Measurements from ENCODE around the gene PSPC1.
"Not testable (repeated sequence)": the region's sequence is repeated elsewhere in the genome, so short reads cannot be mapped to it uniquely, and the experiment has no call there.

Gene PSPC1

DNA sequence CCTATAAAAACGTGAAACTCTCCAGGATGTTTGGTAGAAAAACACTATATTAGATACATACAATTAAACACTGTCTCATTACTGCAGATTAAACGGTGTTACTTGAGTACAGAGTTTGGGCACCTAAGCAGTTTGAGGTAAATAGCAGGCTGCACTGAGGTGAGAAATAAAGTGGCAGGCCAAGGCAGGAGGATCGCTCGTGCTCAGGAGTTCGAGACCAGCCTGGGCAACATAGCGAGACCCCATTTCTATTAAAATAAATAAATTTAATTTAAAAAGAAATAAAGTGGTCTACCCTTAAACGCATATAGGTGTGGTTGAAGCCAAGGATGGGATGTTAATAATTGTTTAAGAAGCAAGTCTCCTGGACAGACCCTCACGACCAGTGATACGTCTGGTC lies 1.2 kb downstream of the PSPC1 start:
- TF ChIP-seq, protein P1, sequence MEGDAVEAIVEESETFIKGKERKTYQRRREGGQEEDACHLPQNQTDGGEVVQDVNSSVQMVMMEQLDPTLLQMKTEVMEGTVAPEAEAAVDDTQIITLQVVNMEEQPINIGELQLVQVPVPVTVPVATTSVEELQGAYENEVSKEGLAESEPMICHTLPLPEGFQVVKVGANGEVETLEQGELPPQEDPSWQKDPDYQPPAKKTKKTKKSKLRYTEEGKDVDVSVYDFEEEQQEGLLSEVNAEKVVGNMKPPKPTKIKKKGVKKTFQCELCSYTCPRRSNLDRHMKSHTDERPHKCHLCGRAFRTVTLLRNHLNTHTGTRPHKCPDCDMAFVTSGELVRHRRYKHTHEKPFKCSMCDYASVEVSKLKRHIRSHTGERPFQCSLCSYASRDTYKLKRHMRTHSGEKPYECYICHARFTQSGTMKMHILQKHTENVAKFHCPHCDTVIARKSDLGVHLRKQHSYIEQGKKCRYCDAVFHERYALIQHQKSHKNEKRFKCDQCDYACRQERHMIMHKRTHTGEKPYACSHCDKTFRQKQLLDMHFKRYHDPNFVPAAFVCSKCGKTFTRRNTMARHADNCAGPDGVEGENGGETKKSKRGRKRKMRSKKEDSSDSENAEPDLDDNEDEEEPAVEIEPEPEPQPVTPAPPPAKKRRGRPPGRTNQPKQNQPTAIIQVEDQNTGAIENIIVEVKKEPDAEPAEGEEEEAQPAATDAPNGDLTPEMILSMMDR (IDR thresholded peaks at IDR 0.05; ENCODE audit: low read depth, low read length) = no peak
- no peak for DNase-seq (ENCODE audit: low read depth in 2 of 2)
- peak overlapping the region; percentile 73 to 92 for H3K4me3 ChIP-seq (replicated peaks in 1 of 2; ENCODE audit: low read depth in 2 of 2, low read length in 2 of 2)

DNA sequence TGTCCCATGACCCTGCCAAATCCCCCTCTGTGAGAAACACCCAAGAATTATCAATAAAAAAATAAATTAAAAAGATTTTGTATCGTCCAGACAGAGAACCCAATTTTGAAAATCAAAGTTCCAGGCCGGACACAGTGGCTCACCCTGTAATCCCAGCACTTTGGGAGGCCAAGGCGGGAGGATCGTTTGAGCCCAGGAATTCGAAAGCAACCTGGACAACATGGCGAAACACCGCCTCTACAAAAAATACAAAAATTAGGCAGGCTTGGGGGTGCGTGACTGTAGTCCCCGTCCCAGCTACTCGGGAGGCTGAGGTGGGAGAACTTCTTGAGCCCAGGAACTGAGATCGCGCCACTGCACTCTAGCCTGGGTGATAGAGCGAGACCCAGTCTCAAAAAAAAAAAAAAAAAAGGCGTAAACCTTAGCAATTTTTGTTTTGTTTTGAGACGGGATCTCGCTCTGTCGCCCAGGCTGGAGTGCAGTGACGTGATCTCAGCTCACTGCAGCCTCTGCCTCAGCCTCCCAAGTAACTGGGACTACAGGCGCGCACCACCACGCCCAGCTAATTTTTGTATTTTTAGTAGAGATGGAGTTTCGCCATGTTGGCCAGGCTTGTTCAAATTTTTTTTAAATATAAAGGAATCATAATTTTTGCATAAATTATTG lies 1.9 kb downstream of the PSPC1 start:
- H3K4me3 ChIP-seq (replicated peaks in 1 of 2; ENCODE audit: low read depth in 2 of 2, low read length in 2 of 2) = peak overlapping the region; percentile 73 to 92
- not testable (repeated sequence) for DNase-seq (ENCODE audit: low read depth in 2 of 2)

DNA sequence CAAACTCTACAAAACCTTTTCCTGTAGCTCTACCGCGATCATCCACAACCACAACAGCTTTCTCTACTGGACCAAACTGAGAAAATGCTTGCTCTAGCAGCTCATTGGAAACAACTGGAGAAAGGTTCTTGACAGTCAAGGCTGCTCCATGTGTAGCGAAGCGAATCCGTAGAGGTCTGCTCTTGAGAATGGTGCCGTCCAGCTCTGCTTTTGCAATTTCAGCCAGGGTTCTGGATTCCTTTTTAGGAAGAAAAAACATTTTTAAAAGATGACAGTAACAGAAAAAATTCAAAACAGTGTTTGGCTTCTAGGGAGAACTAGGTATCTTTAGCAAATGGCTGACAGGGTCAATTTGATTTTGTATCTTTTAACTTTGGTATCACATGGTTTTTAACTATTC lies 10.4 kb downstream of the PSPC1 start:
- TF ChIP-seq, protein P1 (IDR thresholded peaks at IDR 0.05; ENCODE audit: low read depth, low read length) = no peak
- no peak for DNase-seq (ENCODE audit: low read depth in 2 of 2)
- H3K4me3 ChIP-seq (replicated peaks in 1 of 2; ENCODE audit: low read depth in 2 of 2, low read length in 2 of 2) = no peak overlapping the region

DNA sequence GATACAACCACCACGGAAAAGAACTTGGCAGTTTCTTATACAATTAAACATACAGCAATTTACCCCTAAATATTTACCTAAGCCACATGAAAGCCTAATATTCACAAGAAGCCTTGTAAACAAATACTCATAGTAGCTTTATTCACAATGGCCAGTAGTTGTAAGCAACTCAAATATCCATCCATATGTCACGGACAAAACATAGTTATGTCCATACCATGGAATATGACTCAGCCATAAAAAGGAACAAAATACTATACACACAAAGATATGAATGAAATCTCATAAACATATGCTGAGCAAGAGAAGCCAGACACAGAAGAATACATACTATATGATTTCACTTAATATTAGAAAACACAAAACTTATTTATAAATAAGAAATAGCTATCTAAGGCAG lies 12.9 kb downstream of the PSPC1 start:
- no peak for DNase-seq (ENCODE audit: low read depth in 2 of 2)
- TF ChIP-seq, protein P1 (IDR thresholded peaks at IDR 0.05; ENCODE audit: low read depth, low read length) = no peak
- H3K4me3 ChIP-seq (replicated peaks in 1 of 2; ENCODE audit: low read depth in 2 of 2, low read length in 2 of 2) = no peak overlapping the region

DNA sequence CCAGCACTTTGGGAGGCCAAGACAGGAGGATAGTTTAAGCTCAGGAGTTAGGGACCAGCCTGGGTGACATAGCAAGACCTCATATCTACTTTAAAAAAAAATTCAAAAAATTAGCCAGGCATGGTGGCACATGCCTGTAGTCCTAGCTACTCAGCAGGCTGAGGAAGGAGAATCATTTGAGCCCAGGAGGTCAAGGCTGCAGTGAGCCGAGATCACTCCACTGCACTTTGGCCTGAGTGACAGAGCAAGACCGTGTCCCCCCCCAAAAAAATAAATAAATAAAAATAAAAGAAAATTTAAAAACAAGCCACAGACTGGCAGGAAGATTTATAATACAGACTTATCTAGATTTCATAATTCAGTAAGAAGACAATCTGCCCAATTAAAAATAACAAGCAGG lies 14.8 kb downstream of the PSPC1 start:
- no peak overlapping the region for H3K4me3 ChIP-seq (replicated peaks in 1 of 2; ENCODE audit: low read depth in 2 of 2, low read length in 2 of 2)
- DNase-seq (ENCODE audit: low read depth in 2 of 2) = no peak
- TF ChIP-seq, protein P1 (IDR thresholded peaks at IDR 0.05; ENCODE audit: low read depth, low read length) = no peak

DNA sequence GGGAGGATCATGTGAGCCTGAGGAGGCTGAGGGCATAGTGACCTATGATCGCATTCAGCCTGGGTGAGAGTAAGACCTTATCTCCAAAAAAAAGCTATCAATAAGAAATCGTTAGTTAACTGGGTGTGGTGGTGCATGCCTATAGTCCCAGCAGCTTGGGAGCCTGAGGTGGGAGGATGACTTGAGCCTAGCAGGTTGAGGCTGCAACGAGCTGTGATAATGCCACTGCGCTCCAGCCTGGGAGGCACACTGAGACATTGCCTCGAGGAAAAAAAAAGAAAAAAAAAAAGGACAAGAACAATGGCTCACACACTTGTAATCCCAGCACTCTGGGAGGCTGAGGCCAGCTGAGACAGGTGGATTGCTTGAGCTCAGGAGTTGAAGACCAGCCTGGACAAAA lies 16.2 kb downstream of the PSPC1 start:
- TF ChIP-seq, protein P1 (IDR thresholded peaks at IDR 0.05; ENCODE audit: low read depth, low read length) = no peak
- no peak overlapping the region for H3K4me3 ChIP-seq (replicated peaks in 1 of 2; ENCODE audit: low read depth in 2 of 2, low read length in 2 of 2)
- no peak for DNase-seq (ENCODE audit: low read depth in 2 of 2)

DNA sequence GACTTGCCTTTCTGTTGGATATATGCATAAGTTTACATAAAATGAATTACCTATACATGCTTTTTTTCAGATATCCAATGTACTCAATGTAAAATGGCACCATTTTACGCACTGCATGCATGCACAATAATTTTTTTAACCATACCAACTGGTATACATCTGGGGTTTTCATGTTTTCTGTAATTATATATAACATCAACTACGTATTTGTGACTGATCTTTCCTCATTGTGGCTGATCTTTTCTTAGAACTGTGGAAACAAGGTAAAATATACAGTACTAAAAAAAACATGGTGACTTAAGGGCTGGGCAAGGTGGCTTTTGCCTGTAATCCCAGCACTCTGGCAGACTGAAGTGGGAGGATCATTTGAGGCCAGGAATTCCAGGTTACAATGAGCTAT lies 18.5 kb downstream of the PSPC1 start:
- DNase-seq (ENCODE audit: low read depth in 2 of 2) = no peak
- TF ChIP-seq, protein P1 (IDR thresholded peaks at IDR 0.05; ENCODE audit: low read depth, low read length) = no peak
- no peak overlapping the region for H3K4me3 ChIP-seq (replicated peaks in 1 of 2; ENCODE audit: low read depth in 2 of 2, low read length in 2 of 2)
